GM18951 (cell line): ENCODE data around the gene KRT4.
"Not testable (repeated sequence)": the region's sequence is repeated elsewhere in the genome, so short reads cannot be mapped to it uniquely, and the experiment has no call there.

Experiments
- POLR2A ChIP-seq: IDR thresholded peaks from 4 replicates; pipeline ENCODE4 v1.6.1; 2011; ENCODE audit warnings: mild to moderate bottlenecking; ENCODE audit not compliant: insufficient read length, insufficient read depth; ENCODE audit errors: extremely low read depth
- in situ Hi-C: fragments of 300-500 bp; cut with MboI; formaldehyde crosslinking; loops from one replicate; pipeline ENCODE4 v1.12.0; 2022; ENCODE audit warnings: low sequenced_read_pairs, mixed read lengths, inconsistent platforms; ENCODE audit not compliant: unreplicated experiment

The KRT4 gene

DNA sequence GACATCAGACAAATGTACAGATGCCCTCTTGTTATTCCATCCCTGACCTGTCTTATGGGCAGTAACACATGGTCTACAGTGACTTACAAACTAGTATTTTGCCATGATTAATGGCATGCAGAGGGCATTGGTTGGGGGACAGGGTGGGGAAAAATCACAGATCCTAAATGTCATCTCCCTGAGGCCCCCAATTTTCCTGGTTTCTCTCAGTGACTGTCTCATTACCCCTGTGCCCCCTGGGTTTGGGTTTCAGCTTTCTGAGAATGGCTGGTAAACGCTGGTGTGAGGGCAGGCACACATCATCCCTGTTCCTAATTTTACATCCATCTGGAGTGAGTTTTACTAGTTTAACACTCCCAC lies 46.9 kb downstream of the KRT4 start:
- TF ChIP-seq POLR2A = no peak
- in situ Hi-C loops = no loop called here

DNA sequence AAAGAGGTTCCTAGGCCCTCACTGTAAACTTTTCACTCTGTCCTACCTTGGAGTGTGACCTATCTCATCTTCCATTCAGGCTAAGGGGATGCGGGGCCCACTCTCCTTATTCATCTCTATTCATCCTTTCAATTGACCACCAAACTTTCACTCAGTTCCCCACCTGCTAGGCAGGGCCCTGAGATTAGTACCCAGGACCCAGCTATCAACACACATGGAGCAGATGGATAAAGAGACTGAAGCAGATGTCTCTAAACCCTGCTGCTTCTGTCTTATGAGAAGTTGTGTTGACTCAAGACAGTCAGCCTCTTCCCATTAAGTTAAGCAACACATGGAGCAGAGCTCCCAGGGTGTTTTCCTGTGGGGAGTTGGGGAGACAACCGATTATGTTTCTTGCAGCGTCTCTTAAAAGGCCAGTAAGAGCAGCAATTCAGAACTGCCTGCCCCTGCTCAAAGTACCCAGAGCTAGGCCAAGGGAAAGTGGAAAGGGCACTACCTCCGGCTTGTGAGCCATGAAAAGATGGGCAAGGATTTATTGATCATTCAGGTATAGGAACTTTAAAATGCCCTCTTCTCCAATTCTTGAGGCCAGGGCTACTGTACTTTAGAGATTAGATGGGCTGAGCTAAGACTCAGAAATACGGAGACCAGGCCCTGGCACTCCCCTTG lies 47.4 kb downstream of the KRT4 start:
- in situ Hi-C loops = no loop called here
- TF ChIP-seq POLR2A = no peak

DNA sequence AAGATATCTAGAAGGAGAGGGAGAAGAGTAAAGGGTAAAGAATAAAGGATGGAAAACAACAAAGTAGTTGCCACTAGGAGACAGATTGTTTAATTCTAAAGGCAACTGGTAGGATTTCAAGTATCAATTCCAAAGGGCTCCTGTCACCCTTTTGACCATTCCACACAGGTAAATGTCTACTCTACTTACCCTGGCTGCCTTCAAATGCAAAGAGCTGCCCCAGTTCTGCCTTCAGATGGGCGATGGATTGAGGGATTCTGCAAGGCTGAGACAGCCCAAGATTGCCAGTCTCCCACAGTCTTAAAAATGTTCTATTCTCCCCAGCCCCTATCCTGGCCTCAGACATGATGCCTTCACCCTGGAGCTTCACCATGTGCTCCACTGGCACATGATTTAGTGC lies 48.2 kb downstream of the KRT4 start:
- in situ Hi-C loops = no loop called here
- TF ChIP-seq POLR2A = no peak

DNA sequence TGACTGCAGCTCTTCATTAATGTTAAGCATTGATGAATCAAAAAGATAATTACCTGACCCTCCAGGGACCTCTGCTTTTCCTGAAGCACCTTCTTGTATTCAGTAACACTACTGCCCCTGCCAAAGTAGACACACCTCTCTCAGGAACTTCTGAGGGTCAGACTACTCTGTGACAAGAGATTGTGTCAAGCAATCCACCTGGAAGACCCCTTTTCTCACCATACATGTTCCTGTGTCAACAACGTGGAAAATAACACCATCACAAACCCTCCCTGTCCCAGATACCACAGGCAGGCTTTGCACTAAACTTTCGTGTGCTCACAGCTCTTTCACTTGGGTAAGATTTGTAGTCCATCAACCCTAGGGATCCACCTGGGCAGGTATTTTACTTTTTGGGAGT lies 49.9 kb downstream of the KRT4 start:
- in situ Hi-C loops = no loop called here
- TF ChIP-seq POLR2A = no peak

DNA sequence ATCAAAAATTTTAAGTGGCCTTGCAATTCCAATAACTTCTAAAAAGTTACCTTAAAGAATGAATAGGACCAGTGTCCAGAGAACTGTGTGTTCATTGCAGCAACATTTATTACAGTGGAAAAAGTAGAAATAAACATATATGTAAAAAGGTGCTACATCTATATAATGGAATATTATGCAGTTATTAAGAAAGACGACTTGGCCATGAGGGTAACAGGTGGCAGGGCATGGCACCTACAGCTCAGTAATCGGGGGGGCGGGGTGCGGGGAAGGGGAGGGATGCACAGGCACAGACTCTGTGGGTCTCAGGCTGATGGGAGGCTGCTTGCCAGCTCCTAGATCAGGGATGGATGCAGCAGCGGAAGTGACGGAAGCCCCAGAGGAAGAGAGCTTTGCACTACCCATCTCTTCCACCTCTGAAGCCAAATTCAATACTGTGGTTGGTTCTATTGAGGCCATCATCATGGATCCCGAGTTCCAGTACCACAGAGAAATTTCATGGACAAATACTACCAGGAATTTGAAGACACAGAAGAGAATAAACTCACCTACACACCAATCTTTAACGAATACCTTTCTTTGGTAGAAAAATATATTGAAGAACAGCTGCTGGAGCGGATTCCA lies 50.8 kb downstream of the KRT4 start:
- TF ChIP-seq POLR2A = no peak
- in situ Hi-C loops = no loop called here

DNA sequence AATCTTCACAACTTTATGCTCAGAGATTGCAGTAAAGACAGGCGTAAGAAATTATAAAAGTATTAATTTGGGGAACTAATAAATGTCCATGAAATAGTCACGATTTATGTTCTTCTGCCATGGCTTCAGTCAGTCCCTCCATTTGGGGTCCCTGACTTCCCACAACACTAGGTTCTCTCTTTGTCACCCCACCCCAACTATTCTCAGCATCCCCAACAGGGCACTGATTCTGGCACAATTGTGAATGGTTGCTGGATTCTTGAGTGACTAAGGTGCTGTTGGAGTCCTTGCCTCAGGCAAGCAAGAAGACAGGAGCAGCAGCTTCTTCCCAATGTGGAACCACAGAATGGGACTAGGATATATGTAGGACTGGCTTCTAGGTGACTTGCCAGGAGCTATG lies 52.1 kb downstream of the KRT4 start:
- no peak for TF ChIP-seq POLR2A
- in situ Hi-C loops = no loop called here

DNA sequence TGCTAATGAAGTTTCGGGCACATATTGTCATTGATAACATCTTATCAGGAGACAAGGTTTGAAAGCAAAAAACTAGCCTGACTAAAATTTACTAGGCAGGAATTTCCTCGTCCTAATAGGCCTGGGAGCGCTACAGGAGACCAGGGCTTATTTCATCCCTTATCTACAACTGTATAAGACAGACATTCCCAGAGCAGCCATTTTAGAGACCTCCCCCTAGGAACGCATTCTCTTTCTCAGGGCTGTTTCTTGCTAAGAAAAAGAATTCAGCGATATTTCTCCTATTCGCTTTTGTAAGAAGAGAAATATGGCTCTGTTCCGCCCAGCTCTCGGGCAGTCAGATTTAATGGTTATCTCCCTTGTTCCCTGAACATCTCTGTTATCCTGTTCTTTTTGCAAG lies 52.7 kb downstream of the KRT4 start:
- in situ Hi-C loops = not testable (repeated sequence)

DNA sequence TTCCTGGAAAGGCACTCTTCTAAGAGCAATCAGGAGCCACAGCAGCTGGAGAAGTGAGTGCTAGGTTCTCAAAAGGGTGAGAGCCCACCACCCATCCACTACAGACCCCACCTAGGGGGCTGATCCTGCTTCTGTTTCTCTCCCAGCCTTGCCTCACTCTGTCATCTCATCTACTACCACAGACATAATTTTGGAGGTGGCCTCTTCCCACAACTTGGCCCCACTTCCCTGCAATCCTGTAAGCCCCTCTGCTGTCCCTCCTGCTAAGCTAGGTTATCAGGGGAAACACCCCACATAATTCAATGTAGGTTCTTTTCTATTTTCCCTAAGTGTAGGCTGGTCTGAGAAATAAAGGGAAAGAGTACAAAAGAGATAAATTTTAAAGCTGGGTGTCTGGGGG lies 53.3 kb downstream of the KRT4 start:
- no peak for TF ChIP-seq POLR2A
- in situ Hi-C loops = no loop called here

DNA sequence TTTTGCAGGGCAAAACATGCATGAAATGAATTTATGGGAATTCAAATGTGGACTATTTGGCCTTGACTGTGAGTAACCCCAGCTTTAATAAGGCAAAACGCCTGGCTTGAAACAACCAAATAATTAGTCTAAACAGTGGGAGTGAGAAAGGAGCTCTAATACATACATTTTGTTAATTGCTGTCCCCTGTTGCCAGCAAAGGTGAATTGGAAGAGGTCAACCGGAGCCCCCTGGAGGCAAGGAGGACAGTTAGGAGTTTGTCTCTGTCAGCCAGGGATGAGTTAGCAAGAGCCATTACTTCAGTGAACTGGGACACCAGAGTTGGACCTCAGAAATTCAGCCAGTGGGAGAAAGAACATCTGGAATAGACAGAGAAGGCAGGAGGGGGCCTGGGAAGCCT lies 54.2 kb downstream of the KRT4 start:
- in situ Hi-C loops = no loop called here
- no peak for TF ChIP-seq POLR2A

DNA sequence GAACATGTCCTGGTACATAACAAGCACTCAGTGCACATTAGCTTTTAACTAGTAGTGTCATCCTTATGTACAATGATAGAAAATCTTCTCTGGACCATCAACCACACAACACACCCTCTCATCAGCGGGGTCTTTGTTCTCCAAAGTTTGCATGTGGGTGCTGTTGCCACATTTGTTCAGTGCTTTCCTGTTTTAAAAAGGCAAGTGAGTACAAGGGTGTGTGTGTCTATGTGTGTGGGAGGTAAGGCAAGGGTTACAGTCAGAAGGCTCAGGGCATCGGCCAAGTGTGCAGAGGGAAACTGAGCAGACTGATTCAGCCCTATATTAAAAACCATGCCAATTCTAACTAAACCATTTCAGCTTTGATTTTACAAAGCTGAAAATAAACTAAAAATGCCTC lies 54.7 kb downstream of the KRT4 start:
- TF ChIP-seq POLR2A = no peak
- in situ Hi-C loops = no loop called here

DNA sequence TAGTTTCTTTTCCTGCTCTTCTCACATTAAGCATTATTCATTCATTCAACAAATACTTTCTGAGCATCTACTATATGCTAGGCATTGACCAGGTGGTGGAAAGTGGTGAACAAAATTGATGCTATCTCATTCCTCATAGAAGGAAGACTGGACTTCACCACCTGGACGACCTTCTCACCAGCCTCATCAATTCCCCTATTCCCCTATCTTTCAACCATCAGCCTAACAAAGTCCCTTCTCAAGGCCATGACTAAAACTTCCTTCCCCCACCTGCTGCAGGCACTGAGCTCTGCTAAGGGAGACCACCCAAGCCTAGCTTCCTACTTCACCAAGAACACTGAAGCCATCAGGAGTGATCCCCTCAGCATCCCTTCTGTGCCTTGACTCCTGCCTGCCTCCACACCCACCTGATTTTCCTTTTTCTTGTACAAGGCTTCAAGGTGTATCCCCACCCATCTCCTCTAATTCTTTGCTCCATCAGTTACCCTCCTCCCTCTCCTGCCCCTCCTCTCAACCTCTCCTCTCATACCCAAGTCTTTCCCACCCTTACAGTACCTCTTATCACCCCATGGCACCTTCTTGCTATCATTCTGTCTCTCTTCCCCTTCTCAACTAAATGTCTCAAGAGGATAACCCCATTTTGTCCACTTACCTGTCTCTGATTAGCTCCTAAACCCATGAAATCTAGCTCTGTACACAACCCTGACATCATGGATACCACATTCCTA lies 56.3 kb downstream of the KRT4 start:
- no peak for TF ChIP-seq POLR2A
- in situ Hi-C loops = no loop called here
